HG02759 (cell line): ENCODE measurements around the gene CST7.
"Not testable (repeated sequence)": the region's sequence is repeated elsewhere in the genome, so short reads cannot be mapped to it uniquely, and the experiment has no call there.

Experiments
- ATAC-seq: cut with Tn5 transposase; IDR thresholded peaks from one replicate; pipeline ENCODE4 v1.9.1; 2021; ENCODE audit warnings: mild to moderate bottlenecking, moderate library complexity; ENCODE audit not compliant: unreplicated experiment

Gene CST7, protein sequence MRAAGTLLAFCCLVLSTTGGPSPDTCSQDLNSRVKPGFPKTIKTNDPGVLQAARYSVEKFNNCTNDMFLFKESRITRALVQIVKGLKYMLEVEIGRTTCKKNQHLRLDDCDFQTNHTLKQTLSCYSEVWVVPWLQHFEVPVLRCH

DNA sequence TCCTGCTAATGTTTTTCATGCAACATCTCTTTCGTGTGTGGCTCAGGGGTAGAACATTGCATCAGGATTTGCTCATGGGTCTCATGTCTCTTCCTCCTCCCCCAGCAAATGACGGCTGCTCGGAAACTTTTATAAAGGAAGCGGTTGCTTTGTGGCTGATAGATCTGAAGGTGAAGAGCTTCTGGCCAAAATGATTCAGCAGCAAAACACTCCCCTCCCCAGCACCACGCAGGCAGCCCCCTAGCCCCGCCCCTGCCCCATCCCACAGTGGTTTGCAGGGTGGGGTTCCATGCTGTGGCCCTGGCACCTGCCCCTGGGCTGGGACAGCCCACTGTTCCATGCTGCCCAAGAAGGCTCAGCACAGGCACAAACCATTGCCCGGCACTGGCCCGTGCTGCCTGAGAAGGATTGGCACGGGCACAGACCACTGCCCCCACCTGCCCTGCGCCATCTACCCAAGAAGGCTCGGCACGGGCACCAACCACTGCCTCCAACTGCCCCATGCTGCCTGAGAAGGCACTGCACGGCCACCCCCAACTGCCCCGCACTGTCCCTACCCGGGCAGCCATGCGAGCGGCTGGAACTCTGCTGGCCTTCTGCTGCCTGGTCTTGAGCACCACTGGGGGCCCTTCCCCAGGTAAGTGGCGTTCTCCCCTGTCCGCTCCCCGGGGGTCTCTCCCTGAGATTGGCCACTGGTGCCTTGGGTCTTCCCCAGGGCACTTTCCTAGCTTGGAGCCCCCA, at the start of gene CST7:
CST7 (plus strand) TSS at position 331 of the 741 bp plus-strand sequence; CDS start at position 568, 237 bp downstream.
- ATAC-seq = peak; percentile 60

DNA sequence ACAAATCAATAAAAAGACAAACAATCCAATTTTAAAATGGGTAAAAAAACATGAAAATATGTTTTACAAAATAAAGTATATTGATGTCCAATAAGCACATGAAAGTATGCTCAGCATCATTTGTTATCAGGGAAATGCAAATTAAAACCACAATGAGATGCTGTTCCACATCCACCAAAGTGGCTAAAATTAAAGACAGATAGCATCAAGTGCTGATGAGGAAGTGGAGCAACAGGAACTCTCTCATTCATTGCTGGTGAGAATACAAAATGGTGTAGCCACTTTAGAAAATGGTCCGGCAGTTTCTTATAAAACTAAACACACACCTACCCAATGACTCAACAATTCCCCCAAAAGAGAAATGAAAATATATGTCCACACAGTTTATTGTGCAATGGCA, 42.3 kb upstream of the CST7 start:
- no peak for ATAC-seq

DNA sequence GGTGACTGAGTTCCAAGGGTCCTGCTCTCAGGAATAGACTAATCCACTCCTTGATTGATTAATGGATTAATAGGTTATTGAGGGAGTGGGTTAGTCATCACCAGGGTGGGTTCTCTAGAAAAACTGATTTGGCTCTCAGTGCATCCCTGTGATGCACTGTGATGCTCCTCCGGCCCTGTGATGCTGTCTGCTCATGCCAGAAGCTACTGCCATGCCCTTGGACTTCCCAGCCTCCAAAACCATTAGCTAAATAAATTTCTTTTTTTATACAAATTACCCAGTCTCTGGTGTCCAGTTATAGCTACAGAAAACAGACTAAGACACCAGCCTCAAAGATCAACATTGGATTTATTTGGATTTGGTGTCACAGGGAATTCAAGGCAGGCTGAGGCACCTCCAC, 40.4 kb upstream of the CST7 start:
- ATAC-seq = no peak

DNA sequence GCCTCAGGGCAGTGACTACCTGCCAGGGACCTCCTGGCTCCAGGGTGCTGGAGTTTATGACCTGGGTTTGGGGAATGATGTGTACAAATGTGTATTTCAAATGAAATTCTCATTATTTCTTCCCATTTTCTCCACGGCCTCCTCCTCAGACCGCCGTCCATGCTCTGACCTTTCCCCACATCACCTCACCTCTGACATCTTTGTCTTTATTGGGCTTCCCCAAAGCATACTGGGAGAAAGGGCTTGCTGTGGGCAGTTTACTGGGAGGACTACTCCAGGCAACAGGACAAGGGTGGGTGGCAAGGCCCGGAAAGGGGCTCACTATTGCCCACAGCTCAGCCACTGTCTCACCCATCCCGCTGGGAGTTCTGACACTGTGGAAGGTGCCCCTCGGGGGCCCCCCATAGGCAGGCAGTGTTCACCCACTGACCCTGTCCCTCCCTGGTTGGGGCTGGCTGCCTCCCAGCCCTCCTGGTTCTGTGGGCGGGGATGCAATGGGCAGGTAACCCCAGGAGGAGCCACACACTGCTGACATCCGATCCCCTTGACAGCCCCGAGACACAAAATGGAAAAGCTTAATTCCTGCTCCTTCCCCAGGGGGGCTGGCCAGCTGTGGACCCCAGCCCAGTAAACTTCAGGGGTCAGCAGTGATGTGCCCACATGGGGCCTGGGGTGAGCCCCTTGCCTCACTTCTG, 39.8 kb upstream of the CST7 start:
- no peak for ATAC-seq

DNA sequence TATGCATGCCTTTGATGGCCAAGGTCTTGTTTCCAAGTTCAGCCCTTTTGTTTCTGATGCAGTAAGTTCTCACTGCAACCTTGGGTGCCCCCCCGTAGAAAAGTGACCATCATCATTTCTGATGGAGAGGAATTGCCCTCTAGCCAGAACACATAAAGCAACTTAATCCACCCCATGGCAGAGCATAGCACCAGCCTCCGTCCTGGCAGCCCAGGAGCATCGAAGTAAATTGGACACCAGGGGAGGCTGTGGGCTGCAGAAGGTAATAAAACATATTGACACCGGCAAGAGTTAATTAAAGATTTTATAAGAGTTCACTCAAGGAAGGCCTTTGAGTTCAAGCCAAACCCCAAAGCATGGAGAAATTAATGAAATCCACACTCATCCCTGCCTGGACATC, 39.2 kb upstream of the CST7 start:
- ATAC-seq = no peak

DNA sequence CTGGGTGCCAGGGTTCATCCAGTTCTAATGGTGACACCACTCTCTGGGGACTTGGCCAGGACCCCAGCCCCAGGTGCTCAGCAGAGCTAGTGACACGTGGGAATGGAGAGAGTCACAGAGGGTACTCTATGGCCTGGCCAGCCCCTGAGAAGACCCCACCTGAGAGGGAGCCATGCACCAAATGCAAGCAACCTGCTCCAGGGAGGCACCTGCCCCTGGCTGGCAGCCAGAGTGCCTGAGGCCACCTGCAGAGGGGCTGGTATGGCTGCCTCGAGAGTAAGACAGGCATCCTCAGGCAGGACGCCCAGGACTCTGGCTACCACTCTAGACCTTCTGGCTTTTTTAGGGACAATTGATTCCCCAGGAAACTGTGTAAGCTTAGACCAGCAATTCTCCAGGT, 38.6 kb upstream of the CST7 start:
- no peak for ATAC-seq

DNA sequence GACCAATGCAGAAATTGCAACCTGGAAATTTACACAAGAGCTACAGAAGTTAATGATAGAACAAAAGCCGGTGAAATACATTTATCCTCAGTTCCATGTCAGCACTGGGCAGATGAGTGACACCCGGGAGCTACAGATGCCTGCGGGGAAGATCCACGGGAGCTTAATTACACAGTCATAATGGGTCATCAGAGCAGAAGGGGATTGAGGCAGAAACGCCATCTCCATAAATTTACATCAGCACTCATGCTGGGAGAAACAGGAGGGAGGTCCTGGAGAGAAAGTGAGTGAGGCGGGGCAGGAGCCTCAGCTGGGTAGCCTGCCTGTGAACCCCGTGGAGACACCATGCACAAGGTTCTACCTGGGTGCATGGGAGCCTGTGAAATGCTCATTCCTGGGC, 37.6 kb upstream of the CST7 start:
- ATAC-seq = no peak

DNA sequence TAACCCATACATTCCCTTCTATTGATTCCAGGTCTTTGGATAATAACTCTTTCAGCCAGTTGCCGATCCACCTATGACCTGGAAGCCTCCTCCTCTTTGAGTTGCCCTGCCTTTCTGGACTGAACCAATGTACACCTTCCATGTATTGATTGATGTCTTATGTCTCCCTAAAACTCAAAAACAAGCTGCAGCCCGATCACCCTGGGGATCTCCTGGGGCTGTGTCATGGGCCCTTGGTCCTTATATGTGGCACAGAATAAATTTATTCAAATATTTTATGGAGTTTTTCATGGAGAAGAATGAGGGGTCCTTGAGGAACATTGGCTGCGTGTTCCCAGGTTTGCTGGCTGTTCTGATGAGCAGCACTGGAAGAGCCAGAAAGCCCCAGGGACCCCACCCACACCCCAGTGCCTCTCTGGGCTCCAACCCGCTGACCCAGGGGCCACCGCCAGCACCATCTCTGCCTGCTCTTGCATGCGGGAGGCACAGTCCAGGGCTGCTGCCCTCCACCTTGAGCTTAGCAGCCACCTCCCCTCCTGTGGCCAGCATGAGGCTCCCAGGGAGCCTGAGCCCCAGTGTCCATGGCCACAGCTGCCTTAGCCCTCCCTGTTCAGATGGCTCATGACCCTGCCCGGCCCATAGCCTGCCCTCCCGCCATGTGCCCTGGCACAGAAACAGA, 36.5 kb upstream of the CST7 start:
- no peak for ATAC-seq

DNA sequence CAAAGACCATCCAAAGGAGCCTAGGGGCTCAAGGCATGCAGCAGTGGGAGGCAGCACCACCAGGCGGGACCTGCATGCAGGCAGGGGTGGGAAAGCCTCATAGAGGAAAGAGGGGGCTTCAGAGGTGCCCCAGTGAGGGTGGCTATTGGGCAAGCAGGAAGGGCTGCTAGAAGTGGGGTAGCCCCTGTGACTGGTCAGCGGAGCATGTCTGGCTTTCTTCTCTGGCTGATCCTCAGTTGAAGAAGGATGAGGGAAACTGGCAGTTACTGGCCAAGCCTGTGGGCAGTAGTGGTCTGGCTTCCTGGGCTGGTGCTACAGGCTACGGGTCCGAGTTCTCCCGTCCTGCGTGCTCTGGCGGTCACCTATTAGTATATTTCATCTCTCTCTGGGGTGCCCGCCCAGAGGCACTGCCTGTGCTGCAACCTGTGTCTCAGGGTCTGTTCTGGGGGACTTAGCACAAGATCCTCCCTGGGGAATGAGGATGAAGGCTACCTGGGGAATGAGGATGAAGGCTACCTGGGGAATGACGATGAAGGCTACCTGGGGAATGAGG, 35.9 kb upstream of the CST7 start:
- ATAC-seq = no peak

DNA sequence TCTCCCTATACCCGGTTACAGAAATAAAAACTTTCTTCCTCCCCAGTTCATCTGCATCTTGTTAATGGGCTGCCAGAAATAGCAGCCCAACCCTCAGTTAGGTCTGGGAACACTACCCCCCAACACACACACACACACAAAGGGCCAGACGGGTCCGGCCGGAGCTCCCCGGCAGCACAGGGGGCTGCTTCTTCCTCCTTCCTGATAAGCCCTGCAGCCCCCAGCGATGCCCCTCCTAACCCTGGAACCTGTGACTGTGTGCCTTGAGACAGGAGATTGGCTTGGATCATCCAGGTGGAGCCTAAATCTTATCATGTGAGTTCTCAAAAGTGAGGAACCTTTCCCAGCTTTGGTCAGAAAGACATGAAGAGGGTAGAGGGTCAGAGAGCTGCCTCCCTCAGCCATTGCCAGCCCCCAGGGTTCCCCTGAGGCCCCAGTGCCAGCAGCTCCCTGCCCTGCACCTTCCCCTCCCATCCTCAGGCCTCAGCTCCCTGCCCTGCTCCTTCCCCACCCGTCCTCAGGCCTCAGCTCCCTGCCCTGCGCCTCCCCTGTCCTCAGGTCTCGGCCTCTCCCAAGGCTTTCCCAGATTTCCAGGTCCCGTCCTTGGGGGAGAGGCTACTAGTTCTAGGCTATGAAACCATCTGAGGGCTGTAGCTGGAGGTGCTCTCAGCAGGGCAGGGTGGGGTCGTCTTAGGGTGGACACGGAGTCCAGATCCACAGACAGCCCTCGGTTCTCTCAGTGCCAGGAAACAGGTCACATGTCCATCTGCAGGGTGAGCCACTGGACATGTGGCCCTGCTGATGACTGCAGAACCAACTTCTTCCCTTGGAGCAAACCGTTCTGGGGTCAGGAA, 34.5 kb upstream of the CST7 start:
- no peak for ATAC-seq

DNA sequence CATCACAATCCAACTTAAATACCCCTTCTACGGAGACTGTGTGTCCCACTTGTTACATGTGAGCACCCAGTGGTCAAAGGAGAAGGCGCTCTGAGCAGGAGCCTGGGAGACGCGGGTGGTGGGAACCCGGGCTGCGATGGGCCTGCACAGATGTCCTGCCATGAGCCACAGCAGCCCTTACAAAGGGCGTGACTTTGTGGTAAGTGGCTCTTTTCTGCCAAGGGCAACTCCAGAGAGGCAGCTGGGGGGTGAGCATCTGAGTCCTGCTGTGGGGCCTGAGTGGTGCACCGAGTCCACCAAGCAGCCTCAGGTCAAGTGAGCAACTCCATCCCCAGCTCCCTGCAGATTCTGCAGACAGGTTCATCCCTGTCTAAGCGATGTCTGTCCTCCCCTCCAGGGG, 33.6 kb upstream of the CST7 start:
- no peak for ATAC-seq

DNA sequence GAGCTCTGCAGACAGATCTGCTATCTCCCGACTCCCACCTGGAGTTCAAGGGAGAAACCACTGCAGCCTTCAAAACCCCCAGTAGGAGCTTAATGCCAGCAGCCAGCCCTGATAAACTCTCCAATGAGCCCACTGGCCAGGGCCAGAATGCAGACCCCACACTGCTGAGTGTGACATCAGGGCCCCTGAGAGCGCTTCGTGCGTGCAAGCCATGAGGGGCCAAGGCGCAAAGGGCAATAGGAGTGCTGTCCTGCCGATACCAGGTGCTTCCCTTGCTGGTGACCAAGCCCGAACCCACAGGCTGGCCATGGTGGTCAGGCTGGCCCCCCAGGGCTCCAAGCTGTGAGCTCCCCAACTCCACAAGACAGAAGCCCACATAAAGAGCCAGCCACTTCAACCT, 33.2 kb upstream of the CST7 start:
- ATAC-seq = no peak

DNA sequence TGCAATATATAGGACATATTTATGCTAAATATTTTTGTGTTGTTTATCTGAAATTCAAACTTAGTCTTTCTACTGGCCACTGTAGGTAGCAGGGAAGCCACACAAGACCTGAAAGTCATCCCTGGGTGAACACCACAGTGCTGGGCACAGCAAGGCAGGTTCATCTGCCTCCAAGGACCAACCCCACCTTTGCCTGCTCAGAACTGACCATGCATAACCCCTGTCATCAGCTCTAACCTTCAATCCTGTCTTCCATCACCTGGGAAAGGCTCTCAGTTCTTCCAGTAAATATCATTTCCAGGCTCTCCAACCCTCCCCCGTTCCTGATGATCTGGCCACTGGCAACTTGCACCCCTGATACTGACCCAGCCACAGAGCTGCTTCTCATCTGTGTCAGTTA, 32.7 kb upstream of the CST7 start:
- ATAC-seq = no peak

DNA sequence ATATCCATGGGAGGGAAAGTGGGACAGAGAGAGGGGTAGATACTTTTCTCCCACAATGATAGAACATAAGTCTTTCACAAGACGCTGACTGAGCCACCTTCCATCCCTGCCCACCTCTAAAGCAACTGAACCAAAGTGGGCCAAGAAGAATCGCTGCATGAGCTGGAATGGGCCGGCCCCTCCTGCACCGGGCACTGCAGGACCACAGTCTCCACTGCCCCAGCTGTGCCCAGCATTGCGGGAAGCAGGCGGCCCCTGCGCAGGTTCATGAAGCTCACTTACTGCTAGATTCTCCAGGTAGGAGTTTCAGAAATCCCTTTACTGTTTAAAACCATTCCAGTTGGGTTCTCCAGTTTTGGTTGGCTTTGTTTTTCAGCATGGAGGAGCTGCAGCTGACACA, 32.0 kb upstream of the CST7 start:
- no peak for ATAC-seq

DNA sequence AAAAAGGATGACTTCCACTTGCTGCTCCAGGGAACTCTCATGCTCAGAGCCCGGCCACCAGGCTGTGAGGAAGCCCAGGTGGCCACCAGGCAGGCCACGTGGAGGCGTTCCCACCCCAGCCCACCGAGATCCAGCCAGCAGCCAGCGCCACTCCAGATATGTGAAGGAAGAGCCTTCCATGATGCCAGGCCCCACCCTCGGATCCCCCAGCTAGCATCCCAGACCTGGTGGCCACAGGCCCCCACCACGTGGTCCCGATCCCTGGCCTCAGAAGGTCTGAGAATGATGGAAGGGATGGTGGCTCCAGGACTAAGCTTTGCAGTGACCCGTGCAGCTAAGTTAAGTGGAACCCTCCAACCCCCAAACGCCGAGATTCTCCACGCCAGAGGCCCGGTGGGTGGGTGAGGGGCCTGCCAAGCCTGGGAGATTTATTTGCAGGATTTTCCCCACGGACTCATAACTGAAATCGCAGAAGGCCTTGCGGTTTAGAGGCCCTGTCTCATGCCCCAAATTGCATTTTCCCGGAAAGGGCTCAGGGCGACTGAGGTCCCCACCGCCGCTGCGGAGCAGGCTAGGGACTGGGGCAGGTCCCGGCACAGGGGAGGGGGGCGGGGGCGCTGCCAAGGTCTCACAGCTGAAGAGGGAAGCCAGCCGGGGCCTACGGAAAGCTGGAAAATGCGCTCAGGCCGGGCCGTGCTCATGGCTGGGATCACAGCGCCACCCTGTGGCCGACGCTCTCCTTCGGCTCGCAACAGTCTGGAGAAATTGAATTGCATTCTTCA, 31.1 kb upstream of the CST7 start:
- ATAC-seq = peak; percentile 84

DNA sequence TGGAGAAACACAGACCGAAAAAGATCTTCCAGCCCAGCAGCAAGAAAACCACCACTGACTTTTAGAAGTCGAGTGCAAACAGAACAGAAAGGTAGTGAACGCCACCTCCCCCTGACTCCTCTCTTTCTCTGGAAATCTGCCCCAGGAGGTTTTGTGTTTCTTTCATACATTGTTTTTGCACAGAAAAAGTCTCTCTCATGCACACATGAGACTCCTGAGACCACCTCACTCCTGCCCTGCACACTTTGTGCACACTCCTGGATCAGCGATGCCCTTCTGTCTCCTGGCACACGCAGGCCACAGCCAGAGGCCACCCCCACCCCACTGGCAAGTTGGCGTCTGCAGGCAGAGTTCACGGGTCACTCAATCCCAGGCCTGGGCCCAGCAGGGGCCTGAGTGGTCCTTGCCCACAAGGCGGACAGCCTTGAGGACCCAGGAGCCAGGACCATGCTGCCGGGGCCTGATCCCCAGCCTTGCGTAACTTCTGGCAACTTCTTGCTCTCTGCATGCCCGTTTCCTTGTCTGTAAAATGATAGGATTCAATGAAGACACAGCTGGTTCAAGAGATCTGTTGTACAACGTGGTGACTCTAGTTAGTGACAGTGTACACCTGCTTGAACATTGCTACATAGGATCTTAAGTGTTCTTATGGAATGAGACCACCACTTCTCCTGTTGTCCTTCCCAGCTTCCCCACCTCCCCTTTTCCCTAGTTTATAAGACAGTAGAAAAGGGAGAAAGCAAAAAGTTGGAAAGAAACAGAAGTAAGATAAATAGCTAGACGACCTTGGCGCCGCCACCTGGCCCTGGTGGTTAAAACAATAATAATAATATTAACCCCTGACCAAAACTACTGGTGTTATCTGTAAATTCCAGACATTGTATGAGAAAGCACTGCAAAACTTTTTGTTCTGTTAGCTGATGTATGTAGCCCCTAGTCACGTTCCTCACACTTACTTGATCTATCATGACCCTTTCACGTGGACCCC, 30.2 kb upstream of the CST7 start:
- ATAC-seq = no peak

DNA sequence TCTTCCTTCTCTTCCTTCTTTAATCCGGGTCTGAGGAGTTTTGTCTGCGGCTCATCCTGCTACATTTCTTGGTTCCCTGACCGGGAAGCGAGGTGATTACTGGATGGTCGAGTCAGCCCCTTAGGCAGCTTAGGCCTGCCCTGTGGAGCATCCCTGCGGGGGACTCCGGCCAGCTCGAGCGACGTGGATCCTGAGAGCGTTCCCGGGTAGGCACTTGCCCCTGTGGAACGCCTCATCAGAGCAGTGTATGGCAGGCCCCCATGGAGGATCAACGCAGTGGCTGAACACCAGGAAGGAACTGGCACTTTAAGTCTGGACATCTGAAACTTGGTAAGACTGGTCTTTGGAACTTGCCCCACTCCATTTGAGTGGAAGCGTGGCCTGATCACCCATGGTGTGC, 29.4 kb upstream of the CST7 start:
- not testable (repeated sequence) for ATAC-seq

DNA sequence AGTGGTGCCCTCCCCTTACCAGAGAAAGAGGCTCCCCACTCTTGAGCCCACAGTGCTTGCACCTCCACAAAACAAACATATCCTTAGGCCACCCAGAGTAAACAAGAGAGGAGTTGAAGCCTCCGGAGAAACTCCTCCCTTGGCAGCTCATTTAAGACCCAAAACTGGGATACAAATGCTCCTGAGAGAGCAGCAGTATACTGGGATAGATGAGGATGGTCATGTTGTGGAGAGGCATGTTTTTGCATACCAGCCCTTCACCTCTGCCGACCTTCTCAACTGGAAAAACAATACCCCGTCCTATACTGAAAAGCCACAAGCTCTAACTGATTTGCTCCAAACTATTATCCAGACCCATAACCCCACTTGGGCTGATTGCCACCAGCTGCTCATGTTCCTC, 28.4 kb upstream of the CST7 start:
- ATAC-seq = not testable (repeated sequence)

DNA sequence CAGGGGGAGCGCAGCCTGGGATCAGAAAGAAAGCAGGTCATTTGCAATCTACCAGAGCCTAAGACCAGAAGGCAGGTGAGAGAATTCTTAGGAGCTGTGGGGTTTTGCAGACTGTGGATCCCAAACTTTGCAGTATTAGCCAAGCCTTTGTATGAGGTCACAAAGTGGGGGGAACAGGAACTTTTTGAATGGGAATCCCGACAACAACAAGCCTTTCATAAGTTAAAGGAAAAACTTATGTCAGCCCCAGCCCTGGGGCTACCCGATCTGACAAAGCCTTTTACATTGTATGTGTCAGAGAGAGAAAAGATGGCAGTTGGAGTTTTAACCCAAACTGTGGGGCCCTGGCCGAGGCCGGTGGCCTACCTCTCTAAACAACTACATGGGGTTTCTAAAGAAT, 19.8 kb upstream of the CST7 start:
- not testable (repeated sequence) for ATAC-seq
